HL-60/S4 (cell line): ENCODE measurements around the gene POMGNT1.

Source experiments
- in situ Hi-C: fragments of 300-500 bp; cut with MboI; formaldehyde crosslinking; loops from 2 replicates; pipeline ENCODE4 v1.14.3; 2022; ENCODE audit warnings: low sequenced_read_pairs

POMGNT1 gene

GRCh38 chr1:46183926-46184557, 14.2 kb downstream of the POMGNT1 start:
- in situ Hi-C loops, result no loop called here

DNA sequence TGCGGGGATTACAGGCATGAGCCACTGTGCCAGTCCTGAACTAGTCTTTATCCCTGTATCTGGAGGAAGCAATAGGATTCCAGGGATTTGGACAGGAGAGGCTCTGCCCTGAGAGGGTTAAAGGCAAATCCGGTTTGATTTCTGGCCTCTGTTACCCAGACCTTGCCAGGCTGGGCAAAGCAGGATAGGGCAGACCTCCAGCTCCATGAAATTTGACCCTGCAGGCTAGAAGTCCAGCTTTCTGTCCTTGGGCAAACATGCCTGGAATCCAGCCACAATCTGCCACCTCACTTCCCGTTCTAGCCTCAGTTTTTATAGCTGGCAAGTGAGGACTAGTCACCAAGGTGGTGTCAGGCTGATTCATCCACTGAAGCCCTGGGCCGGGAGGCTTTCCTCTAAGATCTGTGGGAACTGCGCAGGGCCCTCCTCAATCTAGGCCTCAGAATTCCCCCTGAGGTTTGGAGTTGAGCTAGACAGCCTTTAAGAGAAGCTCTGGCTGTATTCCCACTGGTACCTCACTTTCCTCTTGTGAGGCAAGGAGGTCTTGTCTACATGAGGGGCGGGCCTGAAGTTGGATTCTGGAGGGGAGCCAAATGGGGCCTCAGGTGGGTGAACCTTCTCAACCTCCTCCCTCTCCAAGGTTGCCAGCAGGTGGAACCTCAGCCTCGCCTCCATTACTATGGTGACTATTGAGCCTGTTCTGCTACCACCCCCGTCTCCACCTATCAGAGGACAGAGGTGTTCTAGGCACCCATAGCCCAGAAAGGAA, 15.0 kb downstream of the POMGNT1 start:
- in situ Hi-C loops, result no loop called here

DNA sequence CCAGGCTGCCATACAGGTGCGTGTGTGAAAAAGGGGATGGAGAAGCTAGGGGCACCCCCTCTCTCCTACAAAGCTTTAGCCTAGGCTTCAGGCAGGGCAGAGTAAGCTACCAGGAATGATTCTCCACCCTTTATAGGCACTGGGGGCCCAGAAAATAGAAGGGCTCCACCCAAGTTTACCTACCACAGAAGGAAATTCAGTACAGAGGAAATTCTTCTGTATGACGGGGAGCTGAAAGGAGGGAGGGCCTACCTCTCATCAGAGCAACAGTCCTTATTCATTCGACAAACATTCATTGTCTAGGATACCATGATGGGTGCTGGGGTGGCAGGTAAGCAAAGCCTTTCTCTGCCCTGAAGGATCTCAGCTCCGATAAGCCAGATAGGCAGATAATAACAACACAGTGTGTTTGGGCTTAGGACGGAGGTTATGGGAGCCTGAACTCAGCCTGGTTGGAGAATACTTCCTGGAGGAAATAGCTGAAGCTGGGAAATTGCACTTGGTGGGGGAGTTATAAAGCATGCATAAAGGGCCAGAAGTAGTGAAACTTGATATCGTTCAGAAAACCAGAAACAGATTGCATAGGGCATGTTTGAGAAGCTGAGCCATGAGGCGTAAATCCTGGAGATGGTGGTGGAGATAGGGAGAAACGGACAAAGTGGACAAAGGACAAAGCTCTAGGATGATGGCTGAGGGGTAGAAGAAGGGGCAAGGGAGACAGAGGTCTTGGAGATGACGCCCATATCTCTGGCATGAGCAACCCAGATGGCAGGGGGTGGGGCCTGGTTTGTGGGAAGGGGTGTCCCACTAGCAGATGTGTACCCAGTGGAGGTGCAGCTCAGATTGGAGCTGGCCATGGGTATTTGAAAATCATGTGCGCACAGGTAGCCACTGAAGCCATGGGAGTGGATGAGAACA, 16.6 kb downstream of the POMGNT1 start:
- in situ Hi-C loops, result no loop called here

DNA sequence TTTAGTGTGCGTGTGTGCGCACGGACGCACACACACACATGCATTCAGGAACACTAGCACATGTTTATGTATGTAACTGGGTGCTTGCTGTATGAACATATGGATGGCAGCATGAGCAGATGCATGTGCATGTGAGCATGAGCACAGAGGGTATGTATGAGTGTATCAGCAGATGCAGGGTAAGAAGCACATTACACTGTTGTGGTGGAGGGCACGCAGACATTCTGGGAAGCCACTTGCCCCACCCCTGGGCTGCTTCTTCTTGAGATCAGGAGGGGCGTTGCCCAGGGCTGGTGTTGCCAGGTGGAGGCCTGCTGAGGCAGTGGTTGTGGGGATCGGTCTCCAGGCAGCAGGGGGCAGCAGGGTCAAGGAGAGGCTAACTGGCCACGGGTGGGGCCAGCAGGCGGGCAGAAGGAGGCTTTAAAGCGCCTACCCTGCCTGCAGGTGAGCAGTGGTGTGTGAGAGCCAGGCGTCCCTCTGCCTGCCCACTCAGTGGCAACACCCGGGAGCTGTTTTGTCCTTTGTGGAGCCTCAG, 18.1 kb downstream of the POMGNT1 start:
- in situ Hi-C loops, result no loop called here

GRCh38 chr1:46179138-46180081, 18.8 kb downstream of the POMGNT1 start:
- in situ Hi-C loops, result loop anchor here (5.0 kb wide), 1 partner anchor 142 kb away; no protein-coding TSS in a partner anchor

DNA sequence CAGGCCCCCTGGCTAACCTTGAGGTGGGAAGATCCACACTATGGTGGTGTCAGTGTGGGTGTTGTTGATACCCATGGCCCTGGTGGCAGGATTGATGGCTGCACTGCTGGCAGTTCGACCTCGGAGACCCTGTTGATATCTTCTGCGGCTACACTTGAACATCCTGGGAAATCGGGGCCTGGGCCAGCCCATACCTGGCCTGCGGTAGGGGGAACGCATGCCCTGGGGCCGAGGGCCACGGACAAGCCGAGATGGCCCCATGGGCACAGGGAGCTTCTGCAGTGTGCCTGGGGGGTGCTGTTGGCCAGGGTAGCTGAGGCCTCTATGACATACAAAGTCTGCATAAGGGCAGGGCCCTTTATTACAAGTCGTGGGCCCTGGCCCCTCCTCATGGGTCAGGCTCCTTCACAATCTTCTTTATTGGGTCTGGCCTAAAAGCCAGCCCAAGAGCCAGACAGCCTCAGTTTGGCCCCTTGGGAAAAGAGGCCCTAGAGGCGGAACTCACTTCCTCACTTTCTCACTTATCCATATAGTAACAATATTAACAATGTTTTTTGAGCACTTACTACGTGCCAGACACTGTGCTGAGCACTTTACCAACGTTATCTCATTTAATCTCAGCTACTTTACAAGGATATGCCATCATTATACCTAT, 21.9 kb downstream of the POMGNT1 start, which contains the start of gene P3R3URF:
TSS of gene P3R3URF (minus strand) at position 278 of the 655 bp plus-strand sequence. CDS start at position 261, 17 bp downstream.
- in situ Hi-C loops, result loop anchor here (5.0 kb wide), 1 partner anchor 139 kb away; no protein-coding TSS in a partner anchor

DNA sequence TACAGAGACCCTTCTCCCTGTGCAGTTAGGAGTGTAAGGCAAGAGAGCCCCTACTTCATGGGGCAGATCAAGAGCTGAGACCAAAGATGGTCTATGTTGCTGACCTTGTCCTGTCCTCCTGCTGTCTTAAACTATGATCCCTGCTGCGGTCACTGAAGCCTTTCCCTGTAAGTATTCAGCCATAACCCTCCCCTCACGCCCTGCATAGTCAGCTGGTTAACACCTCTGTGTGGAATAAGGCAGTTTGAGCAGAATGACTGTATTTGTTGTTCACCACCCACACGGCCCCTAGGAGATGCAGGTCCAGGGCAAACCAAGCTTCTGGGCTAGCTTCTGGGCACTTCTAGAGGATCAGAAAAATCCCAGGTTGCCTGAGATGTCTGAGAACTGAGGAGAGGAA, 23.0 kb downstream of the POMGNT1 start:
- in situ Hi-C loops, result loop anchor here (5.0 kb wide), 1 partner anchor 138 kb away; no protein-coding TSS in a partner anchor

DNA sequence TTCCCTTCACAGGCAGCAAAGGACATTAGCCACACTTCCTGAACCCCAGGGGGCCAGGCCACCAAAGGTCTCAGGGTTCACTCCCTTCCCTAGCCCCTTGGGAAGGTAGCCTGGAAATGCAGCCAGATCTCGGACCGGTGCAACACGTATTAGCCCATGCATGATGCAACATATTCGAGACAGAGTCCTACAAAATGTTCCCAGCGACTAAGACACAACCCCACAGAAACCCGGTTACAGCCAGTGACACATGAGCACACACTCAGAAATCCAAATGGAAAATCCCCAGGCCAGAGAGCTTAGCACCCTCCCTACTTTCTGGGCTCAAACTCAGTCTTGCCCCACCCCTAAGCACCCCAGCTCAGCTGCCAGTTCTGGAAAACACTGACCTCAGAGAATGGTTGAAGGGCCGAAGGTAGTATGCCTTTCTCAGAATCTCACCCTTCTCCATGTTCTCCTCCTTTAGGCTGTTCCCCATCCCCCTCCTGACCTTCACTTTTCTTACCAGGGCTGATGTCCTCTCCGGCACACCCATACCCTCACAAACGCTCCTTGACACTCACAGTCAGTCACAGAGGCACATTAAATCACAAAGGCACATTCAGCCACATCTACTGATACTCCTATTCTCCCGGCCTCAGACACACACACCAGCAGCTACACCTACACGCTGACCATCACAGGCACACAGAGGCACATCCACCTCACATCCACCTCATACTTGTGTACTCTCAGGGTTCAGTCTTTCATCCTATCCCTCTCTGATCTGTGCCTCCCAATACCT, 23.6 kb downstream of the POMGNT1 start, which contains the start of gene TSPAN1:
TSS of gene TSPAN1 (plus strand) at position 640 of the 784 bp plus-strand sequence. CDS start 6,021 bp downstream, outside the sequence.
- in situ Hi-C loops, result loop anchor here (5.0 kb wide), 1 partner anchor 137 kb away; no protein-coding TSS in a partner anchor

DNA sequence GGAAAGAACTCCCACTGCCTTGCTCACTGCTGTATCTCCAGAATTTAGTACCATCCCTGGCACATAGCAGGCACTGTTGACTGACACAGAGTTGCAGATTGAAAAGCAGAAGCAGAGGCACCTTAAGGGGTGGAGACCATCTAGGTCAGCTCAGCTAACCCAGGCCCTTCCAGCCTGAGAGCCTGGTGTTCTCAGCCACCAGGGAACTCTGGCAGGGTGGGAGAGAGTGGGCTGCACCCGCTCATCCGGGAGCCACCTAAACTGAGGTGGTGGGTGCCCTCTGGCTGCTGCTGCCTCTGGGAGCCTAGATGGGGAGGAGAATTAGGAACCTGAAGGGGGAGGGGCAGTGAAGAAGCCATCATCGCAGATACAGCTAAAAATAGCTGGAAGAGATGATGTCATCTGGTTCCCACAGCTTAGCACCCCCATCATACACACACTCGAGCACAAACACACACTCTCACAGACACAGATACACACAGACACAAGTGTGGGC, 24.8 kb downstream of the POMGNT1 start:
- in situ Hi-C loops, result no loop called here

GRCh38 chr1:46172321-46172720, 25.9 kb downstream of the POMGNT1 start:
- in situ Hi-C loops, result no loop called here

DNA sequence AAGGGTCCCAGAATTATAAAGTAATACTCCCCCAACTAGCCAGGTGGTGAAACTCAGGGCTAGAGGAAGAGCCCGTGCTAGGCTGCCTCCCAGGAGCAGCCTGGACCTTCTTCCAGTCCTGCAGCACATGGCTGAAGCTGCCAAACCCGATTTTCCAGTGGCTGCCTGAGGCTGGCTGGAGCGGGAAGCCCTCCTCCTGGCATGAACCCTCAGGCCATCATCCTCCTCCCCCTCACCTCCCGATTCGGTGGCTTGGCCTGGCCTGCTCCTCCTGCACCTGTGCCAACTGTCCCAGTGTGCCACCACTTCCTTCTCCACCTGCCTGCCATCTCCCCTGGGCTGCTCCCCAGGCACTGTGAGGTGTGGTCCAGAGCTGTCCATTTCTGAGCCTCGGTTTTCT, 26.4 kb downstream of the POMGNT1 start:
- in situ Hi-C loops, result no loop called here

DNA sequence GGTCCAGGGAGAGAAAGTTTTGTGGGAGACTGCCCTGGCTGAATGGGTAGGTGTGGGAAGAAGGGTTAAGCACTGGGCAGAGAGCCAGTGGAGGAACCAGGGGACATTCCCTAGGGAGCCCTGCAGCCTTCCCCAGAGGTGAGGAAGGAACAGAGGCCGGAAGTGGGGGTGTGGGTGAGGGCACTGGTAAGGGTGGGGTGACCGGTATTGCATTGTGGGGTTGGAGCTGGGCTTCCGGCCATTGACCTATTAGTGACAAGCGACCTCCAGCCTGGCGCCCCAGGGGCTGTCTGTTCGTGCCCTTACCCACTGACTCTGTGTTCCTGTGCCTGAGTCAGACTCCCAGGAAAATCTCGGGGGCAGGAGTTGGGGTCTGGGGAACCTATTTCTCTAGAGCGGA, 26.9 kb downstream of the POMGNT1 start:
- in situ Hi-C loops, result no loop called here

GRCh38 chr1:46169811-46170454, 28.3 kb downstream of the POMGNT1 start:
- in situ Hi-C loops, result no loop called here

- in situ Hi-C loops, result no loop called here
Measured at GRCh38 chr1:46168477-46168876, 29.8 kb downstream of the POMGNT1 start.

DNA sequence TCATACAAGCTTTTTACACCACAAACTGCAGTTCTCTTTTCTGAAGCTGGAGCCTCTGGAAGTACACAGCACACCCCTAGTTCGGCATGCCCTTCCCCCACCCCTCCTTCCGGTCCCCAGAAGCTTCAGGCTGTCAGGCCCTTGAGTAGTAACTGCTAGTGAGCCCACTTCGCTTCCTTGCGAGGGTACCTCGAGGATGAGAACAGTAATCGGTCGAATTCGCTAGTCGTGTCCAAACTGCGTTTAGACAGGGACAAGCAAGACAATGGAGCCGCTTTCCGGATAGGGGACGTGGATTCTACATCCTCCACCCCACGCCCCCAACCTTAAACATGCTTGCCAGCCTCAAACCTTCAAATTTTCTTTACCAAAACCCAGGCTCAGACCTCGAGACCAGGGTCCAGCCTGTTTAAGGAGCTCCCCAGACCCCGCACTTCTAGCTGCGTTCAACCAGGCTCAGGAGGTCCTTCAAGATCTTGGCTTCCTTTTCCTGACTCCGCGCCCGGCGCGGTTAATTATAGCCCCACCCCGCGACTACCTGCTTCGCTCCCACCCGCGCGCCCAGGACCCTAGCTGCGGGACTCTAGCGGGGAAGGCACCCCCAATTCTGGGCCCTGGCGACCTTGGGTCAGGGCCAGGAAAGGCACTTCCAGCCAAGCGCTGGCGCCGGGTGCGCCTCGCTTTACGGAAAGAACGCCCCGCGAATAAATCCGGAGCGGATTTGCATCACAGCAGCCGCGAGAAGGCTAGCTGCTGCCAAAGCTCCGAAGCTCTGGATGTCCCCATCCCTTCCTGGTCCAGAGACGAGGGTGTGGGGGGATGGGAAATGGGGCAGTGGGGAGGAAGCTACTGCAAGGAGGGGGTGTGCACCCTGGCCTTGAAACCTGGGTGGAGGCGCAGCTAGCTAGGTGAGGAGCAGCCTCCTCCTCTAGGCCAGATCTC, 31.4 kb downstream of the POMGNT1 start:
- in situ Hi-C loops, result no loop called here

DNA sequence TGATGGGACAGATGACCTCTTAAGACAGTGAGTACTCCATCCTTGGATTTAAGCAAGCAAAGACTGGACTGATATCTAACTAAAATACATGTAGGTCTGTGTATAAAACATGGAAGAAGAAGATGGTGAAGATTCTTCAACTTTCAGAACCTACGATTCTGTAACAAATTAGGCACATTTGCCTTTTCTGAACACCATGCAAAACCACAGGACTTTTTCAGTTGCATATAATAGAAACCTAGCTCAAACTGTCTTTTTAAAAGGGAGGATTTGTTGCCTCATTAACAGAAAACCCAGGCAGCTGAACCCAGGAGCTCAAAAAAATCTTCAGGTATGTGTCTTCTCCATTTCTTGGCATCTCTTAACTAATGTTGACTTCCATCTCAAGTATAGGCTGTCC, 38.0 kb downstream of the POMGNT1 start:
- in situ Hi-C loops, result no loop called here
